Stimulated activated naive CD8-positive, alpha-beta T cell treated with anti-CD3 and anti-CD28 coated beads, Interleukin-15, Interleukin-2, amounts not matched to agents 100 ng/mL and 50 ng/mL, for 24 hours (primary cell): ENCODE results near the gene TMEM242.

Source experiments
- H3K27ac Mint-ChIP-seq: one replicate; pipeline ENCODE4 v1.8.0; 2021; ENCODE audit warnings: mild to moderate bottlenecking, mixed read lengths
- H3K27me3 Mint-ChIP-seq: one replicate; pipeline ENCODE4 v1.8.0; 2021; ENCODE audit warnings: mixed read lengths
- H3K36me3 Mint-ChIP-seq: one replicate; pipeline ENCODE4 v1.8.0; 2021; ENCODE audit warnings: low read depth, mixed read lengths
- H3K4me1 Mint-ChIP-seq: one replicate; pipeline ENCODE4 v1.8.0; 2021; ENCODE audit warnings: low read depth, mixed read lengths
- H3K4me3 Mint-ChIP-seq: one replicate; pipeline ENCODE4 v1.8.0; 2021; ENCODE audit warnings: mild to moderate bottlenecking, mixed read lengths
- H3K9me3 Mint-ChIP-seq: one replicate; pipeline ENCODE4 v1.8.0; 2021; ENCODE audit warnings: mixed read lengths

The TMEM242 gene

GRCh38 chr6:157263881-157264397 lies 59.4 kb downstream of the TMEM242 start:
- H3K4me1 Mint-ChIP-seq: no peaks in the 10 kb centered on the region
- H3K4me3 Mint-ChIP-seq: no peak overlapping the region
- H3K27ac Mint-ChIP-seq: no peak overlapping the region
- H3K9me3 Mint-ChIP-seq: no peaks in the 10 kb centered on the region
- H3K27me3 Mint-ChIP-seq: no peaks in the 10 kb centered on the region
- H3K36me3 Mint-ChIP-seq: no peaks in the 10 kb centered on the region

GRCh38 chr6:157263146-157263545 lies 60.2 kb downstream of the TMEM242 start:
- Mint-ChIP-seq H3K36me3 (no peaks in the 10 kb centered on the region), H3K9me3 (no peaks in the 10 kb centered on the region), H3K4me3 (no peak overlapping the region)

GRCh38 chr6:157261606-157262005 lies 61.7 kb downstream of the TMEM242 start:
- H3K36me3 Mint-ChIP-seq: no peaks in the 10 kb centered on the region
- H3K4me3 Mint-ChIP-seq: no peak overlapping the region
- H3K27ac Mint-ChIP-seq: no peak overlapping the region
- H3K9me3 Mint-ChIP-seq: no peaks in the 10 kb centered on the region
- H3K4me1 Mint-ChIP-seq: no peaks in the 10 kb centered on the region
- no peaks in the 10 kb centered on the region for H3K27me3 Mint-ChIP-seq

More at GRCh38 chr6:157263146-157263545, 60.2 kb downstream of the TMEM242 start:
- no peaks in the 10 kb centered on the region for H3K27me3 Mint-ChIP-seq
- H3K27ac Mint-ChIP-seq: no peak overlapping the region
- H3K4me1 Mint-ChIP-seq: no peaks in the 10 kb centered on the region

GRCh38 chr6:157260735-157261410 lies 62.4 kb downstream of the TMEM242 start:
- H3K27ac Mint-ChIP-seq: no peak overlapping the region
- no peak overlapping the region for H3K4me3 Mint-ChIP-seq
- H3K9me3 Mint-ChIP-seq: no peaks in the 10 kb centered on the region
- H3K4me1 Mint-ChIP-seq: no peaks in the 10 kb centered on the region
- no peaks in the 10 kb centered on the region for H3K36me3 Mint-ChIP-seq
- no peaks in the 10 kb centered on the region for H3K27me3 Mint-ChIP-seq

- Mint-ChIP-seq H3K4me3 (no peak overlapping the region), H3K27ac (no peak overlapping the region), H3K27me3 (no peaks in the 10 kb centered on the region), H3K36me3 (no peaks in the 10 kb centered on the region), H3K9me3 (no peaks in the 10 kb centered on the region), H3K4me1 (no peaks in the 10 kb centered on the region)
These were observed 63.9 kb downstream of the TMEM242 start for GRCh38 chr6:157259443-157259842.

GRCh38 chr6:157258878-157259277 lies 64.4 kb downstream of the TMEM242 start:
- Mint-ChIP-seq H3K27me3 (no peaks in the 10 kb centered on the region), H3K4me3 (no peak overlapping the region), H3K27ac (no peak overlapping the region), H3K9me3 (no peaks in the 10 kb centered on the region), H3K36me3 (no peaks in the 10 kb centered on the region), H3K4me1 (no peaks in the 10 kb centered on the region)

- Mint-ChIP-seq H3K4me3 (no peak overlapping the region), H3K4me1 (no peaks in the 10 kb centered on the region), H3K9me3 (no peaks in the 10 kb centered on the region), H3K27me3 (peaks cover 8% of the 10 kb centered on the region), H3K36me3 (no peaks in the 10 kb centered on the region), H3K27ac (no peak overlapping the region)
These were observed 68.2 kb downstream of the TMEM242 start for GRCh38 chr6:157255079-157255478.

GRCh38 chr6:157254538-157254937 lies 68.8 kb downstream of the TMEM242 start:
- Mint-ChIP-seq H3K4me1 (no peaks in the 10 kb centered on the region), H3K27me3 (peaks cover 8% of the 10 kb centered on the region), H3K36me3 (no peaks in the 10 kb centered on the region), H3K27ac (no peak overlapping the region), H3K4me3 (no peak overlapping the region), H3K9me3 (no peaks in the 10 kb centered on the region)

- Mint-ChIP-seq H3K27me3 (peaks cover 8% of the 10 kb centered on the region), H3K27ac (no peak overlapping the region), H3K9me3 (no peaks in the 10 kb centered on the region), H3K4me1 (no peaks in the 10 kb centered on the region), H3K4me3 (no peak overlapping the region), H3K36me3 (no peaks in the 10 kb centered on the region)
These were observed 69.6 kb downstream of the TMEM242 start for GRCh38 chr6:157253699-157254098.

- Mint-ChIP-seq H3K4me3 (no peak overlapping the region), H3K36me3 (no peaks in the 10 kb centered on the region), H3K27me3 (peaks cover 8% of the 10 kb centered on the region), H3K27ac (no peak overlapping the region), H3K4me1 (no peaks in the 10 kb centered on the region), H3K9me3 (no peaks in the 10 kb centered on the region)
These were observed 70.3 kb downstream of the TMEM242 start for GRCh38 chr6:157253017-157253416.

GRCh38 chr6:157251586-157252247 lies 71.6 kb downstream of the TMEM242 start:
- no peaks in the 10 kb centered on the region for H3K36me3 Mint-ChIP-seq
- H3K9me3 Mint-ChIP-seq: no peaks in the 10 kb centered on the region
- H3K4me3 Mint-ChIP-seq: no peak overlapping the region
- peaks cover 8% of the 10 kb centered on the region for H3K27me3 Mint-ChIP-seq
- no peaks in the 10 kb centered on the region for H3K4me1 Mint-ChIP-seq
- no peak overlapping the region for H3K27ac Mint-ChIP-seq

GRCh38 chr6:157249826-157250225 lies 73.5 kb downstream of the TMEM242 start:
- no peaks in the 10 kb centered on the region for H3K9me3 Mint-ChIP-seq
- no peak overlapping the region for H3K4me3 Mint-ChIP-seq
- H3K27ac Mint-ChIP-seq: no peak overlapping the region
- no peaks in the 10 kb centered on the region for H3K36me3 Mint-ChIP-seq
- H3K4me1 Mint-ChIP-seq: no peaks in the 10 kb centered on the region
- H3K27me3 Mint-ChIP-seq: peaks cover 8% of the 10 kb centered on the region

GRCh38 chr6:157248264-157248663 lies 75.1 kb downstream of the TMEM242 start:
- Mint-ChIP-seq H3K9me3 (peaks cover 4% of the 10 kb centered on the region), H3K36me3 (no peaks in the 10 kb centered on the region), H3K27me3 (peaks cover 8% of the 10 kb centered on the region), H3K4me3 (no peak overlapping the region), H3K27ac (no peak overlapping the region), H3K4me1 (no peaks in the 10 kb centered on the region)

GRCh38 chr6:157246771-157247484 lies 76.4 kb downstream of the TMEM242 start:
- H3K4me1 Mint-ChIP-seq: no peaks in the 10 kb centered on the region
- peaks cover 7% of the 10 kb centered on the region for H3K27me3 Mint-ChIP-seq
- no peak overlapping the region for H3K4me3 Mint-ChIP-seq
- no peak overlapping the region for H3K27ac Mint-ChIP-seq
- H3K9me3 Mint-ChIP-seq: peaks cover 4% of the 10 kb centered on the region
- H3K36me3 Mint-ChIP-seq: no peaks in the 10 kb centered on the region

GRCh38 chr6:157246048-157246630 lies 77.2 kb downstream of the TMEM242 start:
- Mint-ChIP-seq H3K36me3 (no peaks in the 10 kb centered on the region), H3K4me1 (no peaks in the 10 kb centered on the region), H3K27ac (no peak overlapping the region), H3K4me3 (no peak overlapping the region), H3K9me3 (peaks cover 4% of the 10 kb centered on the region), H3K27me3 (peaks cover 4% of the 10 kb centered on the region)
